Spleen (tissue), 7 donors: ENCODE measurements around the gene PEAK1.

Source experiments
- CTCF ChIP-seq, 11 experiments: fragments of 200-600 bp in 7 of 11; fragments of 450-650 bp in 4 of 11; sonication (generic) in 4 of 11; IDR thresholded peaks in 8 of 11; conservative IDR thresholded peaks in 3 of 11; 1 replicate in 7 of 11; 2 replicates in 4 of 11; pipeline versions ENCODE4 v1.4.0 to v1.8.0; 2016 to 2021; ENCODE audit warnings: antibody characterized with exemption in 11 of 11, inconsistent platforms in 4 of 11, mild to moderate bottlenecking in 1 of 11
- POLR2A ChIP-seq, 3 donors: fragments of 450-650 bp; IDR thresholded peaks; one replicate each; pipeline ENCODE4 v1.5.1; 2017; ENCODE audit warnings: antibody characterized with exemption in 3 of 3, mild to moderate bottlenecking in 1 of 3
- POLR2AphosphoS5 ChIP-seq, 3 donors: sonication (generic); formaldehyde crosslinking; IDR thresholded peaks; one replicate each; pipeline ENCODE4 v1.5.1; 2017; ENCODE audit warnings: antibody characterized with exemption in 3 of 3
- donor health status: DM: no; HTN: no; CAD: no; lungs with moderate emphysema.
- donor health status: DM: no; HTN: no; CAD: no.
- donor health status: DM: no; HTN: no; CAD: no.

DNA sequence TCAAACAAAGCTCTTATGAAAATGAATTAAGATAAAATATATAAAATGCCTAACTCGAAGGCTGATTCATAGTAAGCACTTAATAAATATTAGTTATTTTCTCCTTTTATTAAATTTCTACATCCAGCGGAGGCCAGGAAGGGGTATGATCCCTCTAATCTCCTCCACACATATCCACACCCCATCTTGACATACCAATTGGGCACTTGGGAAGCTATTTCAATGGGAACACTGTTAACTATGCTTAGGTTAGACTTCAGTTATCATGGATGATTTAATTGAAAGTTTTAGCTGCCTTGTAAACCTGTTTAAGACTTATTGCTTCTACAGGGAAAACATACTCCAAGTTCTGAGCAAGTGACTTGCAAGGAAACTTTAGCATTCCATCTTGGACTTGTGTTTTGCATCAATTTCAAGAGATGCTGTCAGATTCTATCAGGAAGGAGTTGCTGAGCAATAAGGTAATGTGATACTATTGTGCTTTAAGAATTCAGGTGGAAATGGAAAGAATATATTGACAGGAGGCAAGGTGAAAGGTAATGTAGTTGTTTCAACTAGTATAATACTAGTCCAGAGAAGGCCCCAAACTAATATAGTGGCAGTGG, 228.6 kb downstream of the PEAK1 start:
- no peak for TF ChIP-seq CTCF (IDR thresholded peaks at IDR 0.05 in 8 of 11, conservative IDR thresholded peaks at IDR 0.05 in 3 of 11)
- no peak for TF ChIP-seq POLR2A (IDR thresholded peaks at IDR 0.05)
- TF ChIP-seq POLR2AphosphoS5 (IDR thresholded peaks at IDR 0.05) = no peak
